Right lobe of liver (tissue), 6 donors: ENCODE results near the gene DLG1. TPM values are rescaled to one million over a fixed set of nuclear protein-coding genes. Genes with fewer than 3 reads are reported as not detected.
"Not testable (repeated sequence)": the region's sequence is repeated elsewhere in the genome, so short reads cannot be mapped to it uniquely, and the experiment has no call there.

Experiments used
- ATAC-seq, 4 donors: fragments of 200-7000 bp; cut with Tn5 transposase; one replicate each; pipeline ENCODE4 v1.9.1; 2020; ENCODE audit warnings: mild to moderate bottlenecking in 4 of 4, moderate library complexity in 4 of 4
- DNase-seq, 3 donors: peaks; one replicate each; pipeline ENCODE4 v3.0.0-alpha.2; 2020
- H3K27ac ChIP-seq, 3 donors: fragments of 200-600 bp; one replicate each; pipeline ENCODE4 v1.8.0; 2022
- H3K27me3 ChIP-seq, 2 donors: fragments of 200-600 bp; one replicate each; pipeline ENCODE4 v1.8.0; 2022
- H3K36me3 ChIP-seq, 4 donors: fragments of 200-600 bp; sonication (generic) in 1 of 4; one replicate each; pipeline versions ENCODE4 v1.5.1 to v1.8.0; 2017 to 2022; ENCODE audit warnings: control low read depth in 1 of 4
- H3K4me1 ChIP-seq, 4 donors: fragments of 200-600 bp; sonication (generic) in 1 of 4; one replicate each; pipeline versions ENCODE4 v1.5.1 to v1.8.0; 2017 to 2022; ENCODE audit warnings: control low read depth in 1 of 4
- H3K4me3 ChIP-seq, 3 donors: fragments of 200-600 bp; one replicate each; pipeline ENCODE4 v1.8.0; 2022
- H3K9me3 ChIP-seq, 4 donors: fragments of 200-600 bp; sonication (generic) in 1 of 4; one replicate each; pipeline versions ENCODE4 v1.5.1 to v1.8.0; 2017 to 2022; ENCODE audit warnings: control low read depth in 1 of 4
- CTCF ChIP-seq, 4 donors: fragments of 200-600 bp in 3 of 4; fragments of 450-650 bp in 1 of 4; IDR thresholded peaks; one replicate each; pipeline versions ENCODE4 v1.5.1 to v1.8.0; 2016 to 2022; ENCODE audit warnings: antibody characterized with exemption in 4 of 4, mild to moderate bottlenecking in 2 of 4
- POLR2A ChIP-seq: fragments of 450-650 bp; IDR thresholded peaks from one replicate; pipeline ENCODE4 v1.6.1; 2017; ENCODE audit warnings: antibody characterized with exemption, mild to moderate bottlenecking
- WGBS: methylation state at CpG from one replicate; pipeline ENCODE4 v1.1.6; 2018; ENCODE audit warnings: low coverage, low lambda C conversion rate; ENCODE audit not compliant: insufficient coverage; ENCODE audit errors: missing lambda C conversion rate; 5-methylcytosine and 5-hydroxymethylcytosine counted together
- intact Hi-C, 2 donors: fragments of 100-400 bp; cut with DNase I; formaldehyde crosslinking; loops; one replicate each; pipeline versions ENCODE4 v1.11.2 to v1.14.1; 2022
- total RNA-seq, 6 experiments: library from RNA; depleted of rRNA in 2 of 6; stranded (reverse); fragments of >200 nt in 2 of 6; fragmentation: NEBNext Ultra II Directional in 3 of 6; extraction: Animal tissue kit (Norgen Biotek cat#: 25700) in 3 of 6; gene quantifications; one replicate each; pipeline versions ENCODE4 v1.1.0 to v1.2.4, GENCODE V29; 2016 to 2023
- donor health status: DM: no; HTN: yes; CAD: no.
- donor health status: DM: no; HTN: no; CAD: no.
- donor health status: DM: no; HTN: no; CAD: no.
- donor health status: DM: no; HTN: yes; CAD: no.
- donor health status: DM: no; HTN: yes; CAD: no.

DLG1 gene
- total RNA-seq, 6 experiments from 2014 or later: 36.1 to 50.2 (median 44.2) TPM

DNA sequence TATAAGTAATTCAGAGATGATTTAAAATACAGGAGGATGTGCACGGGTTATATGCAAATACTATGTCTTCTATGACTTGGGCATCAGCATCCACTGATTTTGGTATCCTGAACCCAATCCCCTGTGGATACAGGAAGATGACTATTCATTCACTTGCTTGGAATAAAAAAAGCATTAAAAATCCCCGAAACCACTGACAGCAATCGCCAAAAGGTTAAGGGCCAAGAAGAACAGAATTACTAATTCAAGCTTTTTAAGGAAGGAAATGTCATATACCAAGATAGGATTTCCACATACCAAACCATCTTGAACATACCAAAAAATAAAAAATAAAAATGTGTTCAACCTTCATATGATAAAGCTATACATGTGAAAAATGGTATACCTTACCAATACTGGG lies 93.7 kb downstream of the DLG1 start:
- no peak overlapping the region for H3K27ac ChIP-seq
- H3K4me3 ChIP-seq: no peak overlapping the region
- no peaks in the 10 kb centered on the region for H3K27me3 ChIP-seq
- no peaks in the 10 kb centered on the region for H3K36me3 ChIP-seq
- 65% methylated on average over 3 of the region's 3 CpGs for WGBS
- H3K9me3 ChIP-seq: no peaks in the 10 kb centered on the region
- DNase-seq (no peak), ATAC-seq (no peak)
- no peak for TF ChIP-seq POLR2A
- TF ChIP-seq CTCF (IDR thresholded peaks at IDR 0.05): no peak
- no peaks in the 10 kb centered on the region for H3K4me1 ChIP-seq
- intact Hi-C loops: no loop called here

GRCh38 chr3:197203714-197204146 lies 94.7 kb downstream of the DLG1 start:
- no peak overlapping the region for H3K4me3 ChIP-seq
- WGBS: 78% methylated on average over 2 of the region's 2 CpGs
- intact Hi-C loops: no loop called here
- ATAC-seq (peak in 1 of 4 donors; percentile 24), DNase-seq (no peak)
- H3K9me3 ChIP-seq: no peaks in the 10 kb centered on the region
- H3K4me1 ChIP-seq: no peaks in the 10 kb centered on the region
- no peaks in the 10 kb centered on the region for H3K36me3 ChIP-seq
- TF ChIP-seq CTCF (IDR thresholded peaks at IDR 0.05): no peak
- TF ChIP-seq POLR2A: no peak
- no peaks in the 10 kb centered on the region for H3K27me3 ChIP-seq
- H3K27ac ChIP-seq: no peak overlapping the region

- no peaks in the 10 kb centered on the region for H3K4me1 ChIP-seq
- TF ChIP-seq CTCF (IDR thresholded peaks at IDR 0.05) (no peak), POLR2A (no peak)
- H3K36me3 ChIP-seq: no peaks in the 10 kb centered on the region
- WGBS: 96% methylated on average over 2 of the region's 2 CpGs
- intact Hi-C loops: no loop called here
- H3K27ac ChIP-seq: no peak overlapping the region
- no peaks in the 10 kb centered on the region for H3K27me3 ChIP-seq
- no peak for DNase-seq
- no peaks in the 10 kb centered on the region for H3K9me3 ChIP-seq
- H3K4me3 ChIP-seq: no peak overlapping the region
- no peak for ATAC-seq
Measured at GRCh38 chr3:197202694-197203093, 95.7 kb downstream of the DLG1 start.

- DNase-seq (no peak), ATAC-seq (no peak)
- H3K9me3 ChIP-seq: no peaks in the 10 kb centered on the region
- WGBS: 72% methylated on average over 5 of the region's 5 CpGs
- no peak overlapping the region for H3K4me3 ChIP-seq
- no peak overlapping the region for H3K27ac ChIP-seq
- no peaks in the 10 kb centered on the region for H3K27me3 ChIP-seq
- intact Hi-C loops: no loop called here
- no peaks in the 10 kb centered on the region for H3K36me3 ChIP-seq
- no peaks in the 10 kb centered on the region for H3K4me1 ChIP-seq
- TF ChIP-seq POLR2A (no peak), CTCF (IDR thresholded peaks at IDR 0.05) (no peak)
Measured at GRCh38 chr3:197201791-197202452, 96.5 kb downstream of the DLG1 start.

- H3K36me3 ChIP-seq, DNase-seq, ATAC-seq, intact Hi-C loops, H3K27me3 ChIP-seq, H3K4me1 ChIP-seq, H3K4me3 ChIP-seq, H3K27ac ChIP-seq, H3K9me3 ChIP-seq: not testable (repeated sequence)
- WGBS: 89% methylated on average over 10 of the region's 12 CpGs
Measured at GRCh38 chr3:197200856-197201255, 97.6 kb downstream of the DLG1 start.
